Stimulated activated CD8-positive, alpha-beta memory T cell treated with anti-CD3 and anti-CD28 coated beads, Interleukin-2, amount 100 ng/mL, for 1 hour (primary cell): ENCODE results near the gene FOXL2.

Experiments used
- DNase-seq, 2 donors: peaks; one replicate each; pipeline ENCODE4 v3.0.0-alpha.2; 2020; ENCODE audit warnings: low read depth in 2 of 2

Gene FOXL2

DNA sequence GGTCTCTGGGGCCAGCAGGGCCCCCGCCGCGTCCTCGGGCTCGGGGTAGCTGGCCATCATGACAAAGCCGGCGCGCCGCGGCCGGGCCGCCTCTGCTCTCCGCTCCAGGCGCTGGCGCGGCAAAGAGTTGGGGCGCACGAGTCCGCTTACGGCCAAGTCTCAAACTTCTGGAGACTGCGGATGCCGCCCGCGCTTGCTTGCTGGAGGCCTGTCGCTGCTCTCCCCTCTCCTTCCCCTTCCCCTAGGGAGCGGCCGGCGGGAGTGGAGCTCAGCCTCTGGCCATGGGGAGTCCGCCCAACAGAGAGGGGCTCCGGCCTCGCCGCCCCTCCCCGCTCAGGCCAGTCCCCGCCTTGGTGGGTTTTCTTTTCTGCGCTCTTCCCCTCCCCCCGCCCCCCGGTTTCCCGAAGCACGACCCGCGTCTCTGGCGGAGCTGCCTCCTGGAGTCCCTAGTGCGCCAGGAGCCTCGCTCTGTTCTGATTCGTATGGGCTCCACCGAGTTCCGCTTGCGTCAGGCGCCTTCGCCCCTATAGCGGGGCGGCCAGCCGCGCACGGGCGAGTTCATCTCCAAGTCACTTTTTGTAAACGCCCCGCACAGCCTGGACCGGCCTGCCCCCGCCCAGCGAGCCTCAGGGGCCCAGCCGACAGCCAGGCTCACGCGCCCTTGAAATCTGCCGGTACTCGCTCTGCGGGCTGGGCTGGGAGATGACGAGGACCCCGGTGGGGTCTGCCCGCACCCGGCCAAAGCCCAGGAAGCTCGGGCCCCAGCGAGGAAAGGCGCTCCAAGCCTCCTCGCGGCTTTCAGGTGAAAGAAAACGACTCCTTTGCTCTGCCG, at the start of gene FOXL2, which contains the start of gene FOXL2NB:
FOXL2 (minus strand) TSS at position 475 of the 832 bp plus-strand sequence; CDS start at position 60, 415 bp downstream.
FOXL2NB (plus strand) TSS at position 555 of the 832 bp plus-strand sequence; CDS start at position 703, 148 bp downstream.
- DNase-seq, result no peak

DNA sequence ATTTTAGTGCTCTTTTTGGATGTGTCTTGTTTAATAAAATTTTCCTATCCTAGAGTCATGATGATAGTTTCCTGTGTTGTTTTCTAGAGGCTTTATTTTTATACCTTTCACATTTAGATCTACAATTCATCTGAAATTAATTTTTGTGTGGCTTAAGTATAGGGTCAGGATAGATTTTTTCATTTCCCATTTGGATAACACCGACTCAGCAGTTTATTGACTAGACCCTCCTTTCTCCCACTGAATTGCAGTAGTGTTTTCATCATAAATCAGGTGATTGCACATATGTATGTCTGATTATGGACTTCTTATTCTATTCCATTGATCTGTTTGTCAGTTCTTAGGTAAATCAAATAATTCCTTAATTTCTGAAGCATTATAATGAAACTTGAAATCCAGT, 48.8 kb upstream of the FOXL2 start:
- no peak for DNase-seq

DNA sequence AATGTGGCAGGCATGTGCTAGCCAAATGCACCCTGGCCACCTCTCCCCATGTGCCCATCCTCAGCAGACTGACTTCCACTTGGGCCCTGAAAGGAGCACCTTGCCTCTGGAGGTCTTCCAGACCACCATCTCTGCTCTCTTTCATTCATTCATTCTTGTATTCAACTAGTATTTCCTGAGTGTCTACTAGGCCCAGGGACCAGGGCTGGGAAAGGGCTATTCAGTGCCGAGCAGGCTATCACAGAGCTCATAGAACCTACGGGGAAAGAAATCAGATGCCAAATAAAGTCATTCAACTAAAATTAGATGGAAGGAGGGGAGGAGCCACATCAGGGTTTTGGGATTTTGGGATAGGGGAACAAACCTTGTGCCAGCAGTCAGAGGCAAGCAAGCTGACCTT, 40.2 kb upstream of the FOXL2 start:
- no peak for DNase-seq

DNA sequence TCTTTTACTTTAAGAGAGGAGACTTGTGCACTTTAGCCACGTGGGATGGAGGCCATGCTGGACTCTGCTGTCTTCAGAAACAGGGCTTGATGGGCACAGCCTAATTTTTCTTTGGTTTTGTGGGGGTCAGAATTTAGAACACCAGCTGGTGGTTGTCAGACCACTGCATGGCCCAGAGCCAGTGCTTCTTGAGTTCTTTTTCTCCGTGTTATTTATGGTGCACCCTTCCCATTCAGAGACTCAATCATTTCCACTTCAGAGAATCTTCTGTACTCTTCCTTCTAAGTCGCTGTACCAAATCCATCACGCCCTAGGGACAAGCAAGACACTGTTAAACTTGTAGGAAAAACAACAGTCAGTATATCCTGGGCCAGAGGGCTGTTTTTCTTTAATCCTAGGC, 39.0 kb upstream of the FOXL2 start:
- no peak for DNase-seq

DNA sequence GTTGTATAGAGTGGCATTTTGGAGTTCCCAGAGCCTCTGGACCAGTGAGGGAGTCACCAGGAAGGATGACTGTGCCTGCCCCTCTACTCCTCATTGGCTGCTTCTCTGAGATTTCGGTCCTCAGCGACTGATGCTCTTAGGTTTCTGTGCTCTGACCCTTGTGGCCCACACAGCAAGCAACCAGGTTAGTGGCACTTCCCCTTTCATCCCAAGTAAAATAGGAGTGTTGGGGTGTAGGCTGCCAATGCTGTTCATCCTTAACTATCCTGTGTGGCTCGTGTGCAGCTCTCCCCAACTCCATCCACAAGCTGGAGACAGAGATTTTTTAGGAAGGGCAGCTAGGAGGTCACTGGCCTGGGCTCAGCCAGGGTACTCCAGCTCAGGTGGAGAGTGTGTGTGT, 37.9 kb upstream of the FOXL2 start:
- no peak for DNase-seq

DNA sequence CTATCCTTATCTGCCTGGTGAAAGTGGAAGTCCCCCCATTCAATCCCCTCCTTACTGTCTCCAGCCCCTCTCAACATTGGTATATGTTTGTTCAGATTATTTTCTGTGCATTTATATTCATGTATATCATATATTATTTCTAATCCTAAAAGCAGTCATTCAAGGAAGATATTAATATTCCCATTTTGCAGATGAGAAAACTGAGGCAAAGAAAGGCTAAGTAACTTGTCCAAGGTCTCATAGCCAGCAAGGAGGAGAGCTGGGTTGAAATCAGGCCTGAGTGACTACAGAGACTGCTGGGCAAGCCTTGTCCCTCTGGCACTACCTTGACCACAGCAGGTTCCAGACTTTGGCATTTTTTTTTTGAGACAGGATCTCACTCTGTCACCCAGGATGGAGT, 29.1 kb upstream of the FOXL2 start:
- no peak for DNase-seq

DNA sequence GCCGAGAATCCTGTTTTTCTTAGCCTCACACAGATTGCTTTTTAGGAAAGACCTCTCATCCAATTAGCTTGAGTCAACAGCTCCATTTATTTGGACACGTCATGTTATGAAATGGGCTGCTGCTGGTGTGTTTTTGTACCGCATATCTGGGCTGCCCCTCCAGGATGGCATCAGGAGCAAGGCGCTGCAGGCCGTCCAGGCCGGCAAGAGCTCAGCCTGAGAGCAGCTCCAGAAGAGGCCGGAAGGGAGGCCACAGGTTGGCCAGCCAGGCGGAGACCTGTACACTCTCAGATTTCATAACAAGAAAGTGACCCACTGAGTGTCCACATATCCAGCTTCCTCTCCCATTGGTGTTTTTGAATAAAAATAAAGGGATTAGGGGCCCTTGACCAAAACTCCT, 28.4 kb upstream of the FOXL2 start:
- no peak for DNase-seq

DNA sequence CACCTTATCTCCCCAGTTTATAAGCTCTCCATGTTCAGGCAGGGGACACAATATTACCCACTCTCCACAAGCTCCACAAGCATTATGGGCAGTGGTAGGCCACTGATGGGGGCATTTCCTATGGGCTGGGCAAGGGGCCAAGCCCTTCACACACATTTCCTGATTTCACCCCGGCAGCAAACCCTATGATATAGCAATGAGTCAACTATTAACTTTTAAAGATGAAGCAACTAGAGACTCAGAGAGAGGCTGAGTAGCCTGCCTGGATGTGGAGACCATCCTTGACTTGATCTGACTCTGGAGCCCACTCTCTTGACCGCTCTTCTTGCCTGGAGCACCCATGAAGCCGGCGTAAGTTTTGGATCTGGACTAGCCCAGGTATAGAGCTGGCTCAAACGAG, 27.5 kb upstream of the FOXL2 start:
- no peak for DNase-seq

DNA sequence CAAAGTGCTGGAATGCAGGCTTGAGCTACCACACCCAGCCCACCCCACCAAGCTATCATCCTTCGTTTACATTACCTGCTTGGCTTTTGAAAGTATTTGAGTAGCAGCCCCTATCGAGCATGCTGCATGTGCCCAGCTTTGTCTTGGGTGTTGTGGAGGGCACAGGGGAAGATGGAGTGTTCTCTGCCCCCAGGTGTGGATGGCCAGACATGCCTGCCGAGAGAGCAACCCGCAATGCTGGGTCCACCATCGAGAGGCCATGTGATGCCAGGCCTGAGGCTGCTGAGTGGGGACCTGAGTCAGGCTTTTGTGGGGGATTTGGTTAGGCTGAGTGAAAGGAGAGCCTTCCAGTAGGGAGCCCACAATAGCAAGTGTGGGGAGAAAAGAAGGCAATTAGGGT, 26.0 kb upstream of the FOXL2 start:
- DNase-seq, result no peak

DNA sequence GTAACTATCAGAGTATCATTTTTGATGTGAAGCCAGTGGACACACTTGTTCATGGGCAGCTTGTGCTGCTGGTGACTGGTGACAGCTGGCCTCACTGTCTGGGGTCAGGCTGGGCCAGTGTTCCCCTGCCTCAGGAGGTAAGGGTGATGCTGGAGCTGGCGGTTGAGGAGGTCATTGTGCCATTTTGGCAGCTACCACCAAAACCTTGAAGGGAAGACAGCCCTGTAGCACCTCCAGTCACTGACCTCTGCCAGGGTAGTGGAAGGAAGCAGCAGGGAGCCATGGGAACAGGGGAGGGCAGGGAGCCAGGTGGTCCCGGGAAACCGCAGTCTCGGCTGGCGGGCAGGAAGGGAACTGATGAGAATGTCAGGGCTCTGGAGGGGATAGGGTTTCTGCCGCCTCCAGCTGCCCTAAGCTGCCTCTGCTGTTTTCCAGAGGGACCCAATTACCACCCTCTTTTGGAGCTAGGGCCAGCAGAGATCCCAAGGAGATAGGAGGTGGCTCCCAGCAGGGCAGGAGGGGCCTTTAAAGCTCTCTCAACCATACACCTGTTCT, 24.9 kb upstream of the FOXL2 start:
- DNase-seq, result no peak

DNA sequence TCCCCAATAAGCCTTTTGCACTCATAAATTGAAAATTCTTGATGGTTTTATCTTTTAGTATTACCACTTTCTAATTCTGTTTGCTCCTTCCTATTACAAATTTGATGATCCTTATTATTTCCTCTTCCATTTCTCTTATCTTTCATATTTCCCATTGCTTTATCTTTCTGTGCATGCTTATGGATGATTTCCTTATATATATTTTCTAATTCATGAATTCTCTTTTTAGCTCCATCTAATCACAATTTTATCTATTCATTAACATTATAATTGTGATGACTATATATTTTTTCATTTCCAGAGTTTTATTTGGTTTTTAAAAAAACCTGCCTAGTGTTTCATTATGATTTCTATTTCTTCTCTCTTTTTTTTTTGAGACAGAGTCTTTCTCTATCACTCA, 18.0 kb upstream of the FOXL2 start:
- no peak for DNase-seq

DNA sequence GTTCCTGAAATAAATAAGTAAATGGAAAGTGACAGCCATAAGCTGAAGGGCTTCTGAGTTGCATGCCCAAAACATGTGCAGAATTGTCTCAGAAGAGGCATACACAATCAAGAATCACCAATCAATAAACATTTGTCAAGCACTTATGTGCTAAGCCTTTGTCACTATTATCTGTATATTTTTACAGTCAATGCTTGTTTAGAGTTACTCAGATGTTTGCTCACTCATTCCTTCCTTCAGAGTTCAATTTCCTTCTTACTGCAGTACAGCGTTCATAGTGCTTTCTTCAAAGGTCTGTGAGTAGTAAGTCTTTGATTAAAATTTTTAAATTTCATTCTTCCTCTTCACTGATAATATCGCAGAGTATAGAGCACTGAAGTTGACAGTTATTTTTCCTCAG, 17.3 kb upstream of the FOXL2 start:
- DNase-seq, result no peak

DNA sequence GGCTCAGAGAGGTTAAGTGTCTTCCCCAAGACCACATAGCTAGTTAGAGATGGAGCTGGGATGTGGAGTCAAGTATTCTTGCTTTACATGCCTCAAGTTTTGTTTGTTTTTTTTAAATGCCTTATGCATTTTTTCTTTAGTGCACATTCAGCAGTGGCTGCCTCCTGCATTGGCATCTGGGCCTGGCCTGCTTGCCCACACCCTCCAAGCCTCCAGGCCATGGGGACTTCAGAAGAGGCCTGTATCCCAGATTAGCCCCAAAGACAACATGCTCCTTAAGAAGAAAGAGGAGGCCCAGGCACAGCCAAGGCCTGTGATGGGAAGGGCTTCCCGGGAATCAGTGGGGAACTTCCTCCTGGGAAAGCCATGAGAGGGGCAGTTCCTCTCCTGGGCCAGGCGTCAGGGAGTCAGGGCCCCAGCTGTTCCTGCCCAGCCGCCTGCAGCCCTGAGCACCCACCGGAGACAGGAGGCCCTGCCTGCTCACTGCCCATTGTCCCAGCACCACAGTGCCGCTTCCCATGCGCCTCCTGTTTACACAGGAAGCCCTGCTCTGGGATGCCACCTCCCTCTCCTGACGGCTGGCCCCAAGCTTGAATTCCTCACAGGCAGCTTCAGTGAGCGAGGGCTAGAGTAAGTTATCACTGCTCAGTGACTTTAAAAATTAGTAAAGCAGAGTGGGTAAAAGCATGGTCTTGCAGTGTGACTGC, 16.1 kb upstream of the FOXL2 start:
- no peak for DNase-seq

DNA sequence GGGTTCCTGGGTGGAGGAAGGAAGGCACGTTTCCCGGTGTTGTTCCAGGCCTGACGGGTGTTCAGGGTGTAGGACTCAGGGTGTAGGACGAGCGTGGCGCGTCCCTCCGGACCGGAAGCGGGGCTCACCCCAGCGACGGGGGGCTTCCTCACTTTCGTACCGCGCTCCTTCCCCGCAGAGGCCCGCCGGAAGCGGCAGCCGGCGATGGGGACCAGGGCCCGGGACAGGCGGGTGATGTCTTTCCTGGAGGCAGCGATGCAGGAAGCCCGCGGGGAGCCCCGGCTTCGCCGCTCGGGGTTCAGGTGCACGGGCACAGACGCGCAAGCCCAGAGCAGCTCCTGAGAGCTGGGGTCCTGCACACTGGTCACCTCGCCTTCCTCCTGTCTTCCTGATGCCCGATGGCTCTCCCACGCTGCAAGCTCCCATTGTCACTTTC, 13.5 kb upstream of the FOXL2 start:
- no peak for DNase-seq

DNA sequence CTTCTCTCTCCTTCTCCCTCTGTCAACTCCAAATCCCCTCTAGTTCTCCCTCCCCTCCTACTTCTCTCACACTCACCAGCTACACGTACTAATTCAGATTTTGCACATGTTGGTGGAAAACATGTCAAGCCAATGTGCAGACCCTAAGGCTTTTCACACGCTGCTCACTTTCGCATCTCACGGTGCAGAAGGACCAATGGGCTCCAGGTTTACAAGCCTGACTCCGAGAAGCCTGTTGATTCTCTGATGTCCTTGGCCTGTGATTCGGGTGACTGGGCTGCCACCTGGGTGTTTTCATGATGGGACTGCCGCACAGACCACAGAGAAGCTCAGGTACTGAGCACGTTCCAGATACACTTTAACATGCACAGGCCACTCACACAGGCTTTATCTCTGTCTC, 3.8 kb upstream of the FOXL2 start:
- no peak for DNase-seq

DNA sequence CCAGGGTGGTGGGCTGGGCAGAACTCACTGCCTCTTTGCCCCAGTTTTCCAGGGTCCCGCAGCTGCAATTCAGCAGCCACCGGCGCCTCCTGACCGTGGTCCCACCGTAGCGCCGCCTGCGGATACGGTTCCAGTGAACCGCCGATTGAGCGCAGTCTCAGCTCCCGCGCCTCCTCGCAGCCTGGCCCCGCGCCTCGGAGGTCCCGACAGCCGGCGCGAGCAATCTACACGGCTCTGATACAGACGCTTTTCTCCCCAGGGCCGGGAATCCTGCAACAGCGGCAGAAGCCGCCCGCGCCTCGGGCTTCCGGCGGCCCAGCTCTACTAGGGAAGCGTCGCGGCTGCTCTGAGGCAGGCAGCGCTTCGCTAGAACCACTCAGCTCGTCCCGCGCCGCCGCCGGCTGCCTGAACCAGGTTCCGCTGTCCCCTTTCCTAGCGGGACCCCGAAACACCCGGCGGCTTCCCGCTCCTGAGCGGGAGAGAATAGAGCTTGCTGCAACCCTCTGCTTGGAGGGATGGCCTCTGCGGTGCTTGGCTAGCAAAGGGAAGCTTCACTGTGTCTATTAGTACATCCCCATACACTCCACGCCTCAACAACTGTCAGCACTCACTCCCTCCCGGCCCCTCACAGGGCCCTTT, 3.2 kb upstream of the FOXL2 start:
- no peak for DNase-seq

DNA sequence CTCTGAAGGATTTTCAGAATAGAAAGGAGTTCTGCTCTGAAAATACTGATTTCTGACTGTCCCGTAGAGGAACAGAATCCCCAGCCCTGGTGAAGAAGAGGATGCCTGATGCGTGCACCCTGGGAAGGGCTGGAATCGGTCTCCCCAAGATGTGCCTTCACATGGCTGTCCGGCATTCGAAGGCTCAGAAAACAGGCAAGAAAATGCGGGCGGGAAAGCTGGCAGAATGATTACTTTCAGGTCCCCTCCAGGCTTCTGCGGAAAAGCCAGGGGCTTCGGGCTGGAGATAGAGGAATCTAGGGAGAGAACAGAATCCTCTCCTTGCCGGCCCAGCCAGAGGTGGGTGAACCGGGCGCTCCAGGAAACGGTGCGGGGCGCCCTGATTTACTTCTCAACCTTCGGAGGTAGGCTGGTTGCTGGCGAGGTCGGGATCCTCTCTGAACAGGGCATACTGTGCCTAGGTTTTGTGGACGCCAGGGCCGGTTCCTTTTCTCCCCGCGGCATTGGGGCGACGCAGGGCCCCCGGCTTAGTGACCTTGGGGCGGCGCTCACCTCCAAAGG, 2.6 kb upstream of the FOXL2 start:
- no peak for DNase-seq

DNA sequence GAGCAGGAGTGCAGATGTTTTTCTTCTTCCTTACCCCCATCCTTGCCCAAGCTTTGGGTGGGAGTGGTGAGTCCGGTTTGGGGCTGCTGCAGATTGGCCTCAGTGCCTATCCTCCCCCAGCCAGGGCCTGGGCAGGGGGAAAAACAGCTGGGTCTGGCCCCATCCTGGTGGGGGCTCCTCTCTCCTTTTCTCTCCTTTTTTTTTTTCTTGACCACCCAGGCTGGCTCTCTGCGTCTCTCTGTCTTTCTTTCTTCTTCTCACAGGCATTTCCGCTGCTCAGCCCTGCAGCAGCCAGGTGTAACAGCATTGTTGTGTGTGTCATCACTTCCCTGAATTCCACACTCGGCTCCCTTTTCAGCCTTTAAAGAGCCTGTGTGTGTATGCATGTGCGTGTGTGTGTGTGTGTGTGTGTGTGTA, 2.1 kb upstream of the FOXL2 start:
- DNase-seq, result no peak

DNA sequence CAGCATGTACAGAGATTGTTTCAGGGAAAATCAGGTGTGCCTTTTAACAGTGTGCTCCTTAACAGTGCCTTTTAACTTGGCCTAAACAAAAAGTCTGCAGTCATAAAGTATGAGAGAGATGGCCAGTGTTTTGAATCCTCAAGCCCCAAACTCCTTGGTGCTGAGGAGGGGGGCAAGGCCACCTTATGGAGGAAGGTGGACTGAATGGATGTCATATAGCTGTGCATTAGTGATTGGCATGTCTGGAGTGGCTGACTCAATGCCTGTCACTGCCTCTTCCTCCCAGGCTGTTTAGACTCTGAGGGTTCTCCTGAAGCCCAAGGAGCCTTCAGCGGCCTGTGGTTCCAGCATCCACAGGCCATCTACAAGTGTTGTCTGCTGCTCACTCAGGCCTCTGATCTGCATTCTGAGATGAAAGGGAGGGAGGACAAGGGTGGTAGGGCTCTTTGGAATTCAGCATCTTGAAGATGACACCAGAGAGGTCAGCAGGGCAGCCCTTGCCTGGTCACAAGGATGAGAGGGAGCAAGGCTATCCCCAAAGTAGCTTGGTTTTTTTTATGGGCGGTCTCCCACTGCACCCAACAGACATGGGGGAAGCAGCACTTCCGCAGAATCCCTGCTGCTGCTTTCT, 1.5 kb upstream of the FOXL2 start:
- no peak for DNase-seq

DNA sequence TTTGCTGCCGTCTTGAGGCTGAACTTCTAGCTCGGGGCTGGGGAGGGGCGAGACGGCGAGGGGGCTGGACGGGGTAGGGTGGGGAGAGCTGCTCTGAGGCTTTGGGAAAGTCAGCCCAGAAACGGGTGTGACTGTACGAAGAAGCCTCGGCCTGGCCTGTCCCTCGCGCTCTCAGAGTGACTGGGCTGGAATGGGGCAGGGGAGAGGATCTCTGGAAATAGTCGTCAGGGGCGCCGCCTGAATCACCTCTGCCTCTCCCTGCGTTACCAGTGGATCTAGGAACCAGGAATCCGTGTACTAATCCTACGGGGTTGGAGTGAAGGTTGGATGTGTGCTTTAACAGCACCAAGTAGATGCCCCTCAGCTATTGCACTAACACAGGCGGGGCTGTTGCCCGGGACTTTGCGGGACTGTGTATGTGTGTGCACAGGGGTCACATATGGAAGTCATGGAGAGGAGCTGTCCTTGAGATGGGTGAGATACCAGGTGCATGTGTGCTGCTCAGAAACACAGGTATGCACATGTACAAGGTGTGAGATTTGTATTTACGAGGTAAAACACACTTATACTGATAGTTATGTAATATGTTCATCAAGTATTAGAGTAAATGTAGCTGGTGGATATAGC, 671 bp upstream of the FOXL2 start:
- no peak for DNase-seq
